Measurements from ENCODE around the gene ROR1. TPM values are rescaled to one million over a fixed set of nuclear protein-coding genes. Genes with fewer than 3 reads are reported as not detected.

Gene ROR1
- total and polyA plus RNA-seq, 2 donors (not counting 3 experiments of a cell fraction or from before 2014, with no cell fraction given), result 2.6 to 3.5 TPM

DNA sequence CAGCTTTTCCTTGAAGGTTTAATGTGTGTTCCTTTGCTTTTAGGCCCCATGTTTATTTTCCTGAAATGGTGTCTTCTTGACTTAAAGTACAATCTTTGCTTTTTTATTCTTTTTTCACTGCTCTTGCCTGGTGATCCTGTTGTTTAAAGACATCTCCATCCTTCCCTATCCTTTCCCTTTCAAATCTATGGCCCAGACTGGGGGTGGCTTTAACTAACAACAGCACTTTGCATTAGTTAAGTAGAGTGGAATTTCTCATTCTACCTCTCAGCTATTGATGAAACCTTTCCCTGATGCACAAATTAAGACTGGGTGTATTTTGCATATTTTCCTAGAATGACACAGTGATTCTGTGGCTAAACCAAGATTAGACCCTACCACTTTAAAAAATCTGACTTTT is 84.3 kb downstream of the ROR1 start:
- H3K27me3 ChIP-seq (ENCODE audit: control insufficient read depth in 2 of 2, insufficient read depth in 2 of 2, low read length in 2 of 2), result no peaks in the 10 kb centered on the region
- H3K9me3 ChIP-seq (replicated peaks; ENCODE audit: control insufficient read depth, insufficient read depth, low read length), result no peaks in the 10 kb centered on the region
- no peaks in the 10 kb centered on the region for H4K20me1 ChIP-seq (replicated peaks; ENCODE audit: control insufficient read depth, extremely low read depth, insufficient read depth, low read length)
- BruUV-seq (replicated peaks), result no TSS peak
- no peak overlapping the region for H3K27ac ChIP-seq (ENCODE audit: insufficient read depth, low read depth, low read length)
- ChIA-PET POLR2A (no interaction called here), CTCF (no interaction called here)
- intact Hi-C loops (cut with micrococcal nuclease), result no loop called here
- DNase-seq (ENCODE audit: low read depth, low spot score) (no peak), FAIRE-seq (no peak)
- no peak overlapping the region for H2AFZ ChIP-seq (ENCODE audit: low read depth, low read length)
- H3K36me3 ChIP-seq (ENCODE audit: control insufficient read depth in 2 of 2, extremely low read depth in 1 of 2, insufficient read depth in 2 of 2, low read length in 2 of 2), result no peaks in the 10 kb centered on the region
- H3K9ac ChIP-seq (replicated peaks; ENCODE audit: extremely low read depth, insufficient read depth, low read length), result no peak overlapping the region
- dilution Hi-C loops (cut with MboI; ENCODE audit: extremely low pct_ligation_motif_present, low sequenced_read_pairs), result no loop called here
- no peaks in the 10 kb centered on the region for H3K9me1 ChIP-seq (replicated peaks; ENCODE audit: control insufficient read depth, extremely low read depth, insufficient read depth, low read length)
- H3K4me1 ChIP-seq (ENCODE audit: control insufficient read depth, extremely low read depth, insufficient read depth, low read length), result no peaks in the 10 kb centered on the region
- H3K79me2 ChIP-seq (ENCODE audit: control insufficient read depth, insufficient read depth, low read length), result no peaks in the 10 kb centered on the region
- no peak overlapping the region for H3K4me3 ChIP-seq (replicated peaks in 1 of 3; ENCODE audit: insufficient read depth in 1 of 3, low read depth in 1 of 3, low read length in 3 of 3)
- no peak for TF ChIP-seq JUN (IDR thresholded peaks at IDR 0.05; ENCODE audit: borderline replicate concordance, insufficient read depth, insufficient read length, low read depth)
- TF ChIP-seq, protein P1, sequence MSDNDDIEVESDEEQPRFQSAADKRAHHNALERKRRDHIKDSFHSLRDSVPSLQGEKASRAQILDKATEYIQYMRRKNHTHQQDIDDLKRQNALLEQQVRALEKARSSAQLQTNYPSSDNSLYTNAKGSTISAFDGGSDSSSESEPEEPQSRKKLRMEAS (IDR thresholded peaks at IDR 0.05; ENCODE audit: insufficient read depth, insufficient read length), result no peak
- no peak for TF ChIP-seq MYC (IDR thresholded peaks at IDR 0.05; ENCODE audit: low read depth, low read length)
- no peak for TF ChIP-seq GATA2 (IDR thresholded peaks at IDR 0.05; ENCODE audit: insufficient read depth, insufficient read length, low read depth, low read length)
- TF ChIP-seq POLR2A (IDR thresholded peaks at IDR 0.05; ENCODE audit: low read depth, low read length), result no peak
- no peak for TF ChIP-seq POLR2AphosphoS5 (IDR thresholded peaks at IDR 0.05; ENCODE audit: insufficient read depth, low read depth, low read length)
- TF ChIP-seq EZH2 (IDR thresholded peaks at IDR 0.05; ENCODE audit: borderline replicate concordance, low read depth, low read length, severe bottlenecking), result no peak
- no peak for TF ChIP-seq FOS (IDR thresholded peaks at IDR 0.05; ENCODE audit: borderline replicate concordance, insufficient read depth, low read length)
- TF ChIP-seq, protein P2, sequence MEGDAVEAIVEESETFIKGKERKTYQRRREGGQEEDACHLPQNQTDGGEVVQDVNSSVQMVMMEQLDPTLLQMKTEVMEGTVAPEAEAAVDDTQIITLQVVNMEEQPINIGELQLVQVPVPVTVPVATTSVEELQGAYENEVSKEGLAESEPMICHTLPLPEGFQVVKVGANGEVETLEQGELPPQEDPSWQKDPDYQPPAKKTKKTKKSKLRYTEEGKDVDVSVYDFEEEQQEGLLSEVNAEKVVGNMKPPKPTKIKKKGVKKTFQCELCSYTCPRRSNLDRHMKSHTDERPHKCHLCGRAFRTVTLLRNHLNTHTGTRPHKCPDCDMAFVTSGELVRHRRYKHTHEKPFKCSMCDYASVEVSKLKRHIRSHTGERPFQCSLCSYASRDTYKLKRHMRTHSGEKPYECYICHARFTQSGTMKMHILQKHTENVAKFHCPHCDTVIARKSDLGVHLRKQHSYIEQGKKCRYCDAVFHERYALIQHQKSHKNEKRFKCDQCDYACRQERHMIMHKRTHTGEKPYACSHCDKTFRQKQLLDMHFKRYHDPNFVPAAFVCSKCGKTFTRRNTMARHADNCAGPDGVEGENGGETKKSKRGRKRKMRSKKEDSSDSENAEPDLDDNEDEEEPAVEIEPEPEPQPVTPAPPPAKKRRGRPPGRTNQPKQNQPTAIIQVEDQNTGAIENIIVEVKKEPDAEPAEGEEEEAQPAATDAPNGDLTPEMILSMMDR (IDR thresholded peaks at IDR 0.05; ENCODE audit: extremely low read depth in 1 of 2, insufficient read depth in 1 of 2, low read depth in 1 of 2, low read length in 2 of 2), result no peak
- no peak overlapping the region for H3K4me2 ChIP-seq (ENCODE audit: insufficient read depth, low read length)

Measured in endothelial cell of umbilical vein (primary cell).